Measurements from ENCODE around the gene CCDC137. TPM values are rescaled to one million over a fixed set of nuclear protein-coding genes. Genes with fewer than 3 reads are reported as not detected.

Gene CCDC137
- total and polyA plus RNA-seq, 2 of the 13 experiments (the other 11 are each of a cell fraction or from before 2014, with no cell fraction given) = 14.6 to 39.1 TPM

DNA sequence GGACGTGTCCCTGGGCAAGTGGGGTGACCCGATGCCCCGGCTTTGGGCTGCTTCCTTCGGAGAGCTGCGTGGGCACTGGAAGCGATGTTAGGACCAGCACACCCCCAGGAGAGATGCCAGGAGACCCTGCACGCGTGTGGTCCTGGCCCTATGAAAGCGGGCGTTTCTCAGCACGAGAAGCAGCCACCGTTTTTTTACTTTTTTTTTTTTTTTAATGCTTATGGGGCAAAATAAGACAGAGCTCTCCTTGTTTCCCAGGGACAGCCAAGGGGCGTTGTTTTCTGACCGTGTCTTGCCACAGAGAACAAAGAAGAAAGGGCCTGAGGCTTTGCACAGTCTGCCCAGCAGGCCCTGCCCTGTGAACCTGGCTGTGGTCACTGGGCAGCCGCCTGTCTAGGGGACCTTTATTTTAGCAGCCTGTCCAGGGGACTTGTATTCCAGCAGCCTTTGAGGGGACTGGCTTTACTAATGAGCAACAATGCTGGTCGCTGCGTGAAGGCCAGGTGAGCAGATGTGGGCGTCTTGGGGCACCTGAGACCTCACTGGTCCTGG lies 46.5 kb downstream of the CCDC137 start:
- POLR2A ChIA-PET = interaction anchor here (0.6 to 6.3 kb wide), 18 partner anchors 10 to 325 kb away, joined by 3 to 143 read pairs (median 9); partner anchors contain the start of genes ARL16, CCDC137, DCXR and HGS
- no peak for TF ChIP-seq GATAD2A (CRISPR knock-in tag; IDR thresholded peaks at IDR 0.05)
- TF ChIP-seq ZNF652 (CRISPR knock-in tag; IDR thresholded peaks at IDR 0.05; ENCODE audit: borderline replicate concordance, low read depth) = no peak
- TF ChIP-seq, protein P1, sequence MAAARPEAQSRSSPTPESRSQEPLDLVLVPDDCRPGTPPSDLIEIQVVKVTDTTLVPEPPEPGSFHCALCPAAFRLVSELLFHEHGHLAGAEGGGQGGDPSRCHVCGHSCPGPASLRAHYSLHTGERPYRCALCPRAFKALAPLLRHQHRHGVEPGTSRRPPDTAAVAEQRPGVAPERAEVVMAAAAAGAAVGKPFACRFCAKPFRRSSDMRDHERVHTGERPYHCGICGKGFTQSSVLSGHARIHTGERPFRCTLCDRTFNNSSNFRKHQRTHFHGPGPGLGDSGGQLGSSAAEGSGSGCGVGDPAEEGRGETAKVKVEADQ (CRISPR knock-in tag; IDR thresholded peaks at IDR 0.05; ENCODE audit: borderline replicate concordance) = peak; percentile 7; the same call in 1 of the 2 replicates
- TF ChIP-seq ZNF773 (CRISPR knock-in tag; IDR thresholded peaks at IDR 0.05; ENCODE audit: borderline replicate concordance) = no peak
- TF ChIP-seq ZBTB1 (CRISPR knock-in tag; IDR thresholded peaks at IDR 0.05; ENCODE audit: borderline replicate concordance) = no peak
- 0 out of 2 replicates have a peak, but pooled peaks have one; percentile 6 for TF ChIP-seq ZNF567 (CRISPR knock-in tag; IDR thresholded peaks at IDR 0.05; ENCODE audit: borderline replicate concordance)
- TF ChIP-seq ZNF430 (CRISPR knock-in tag; IDR thresholded peaks at IDR 0.05) = no peak
- TF ChIP-seq, protein P2, sequence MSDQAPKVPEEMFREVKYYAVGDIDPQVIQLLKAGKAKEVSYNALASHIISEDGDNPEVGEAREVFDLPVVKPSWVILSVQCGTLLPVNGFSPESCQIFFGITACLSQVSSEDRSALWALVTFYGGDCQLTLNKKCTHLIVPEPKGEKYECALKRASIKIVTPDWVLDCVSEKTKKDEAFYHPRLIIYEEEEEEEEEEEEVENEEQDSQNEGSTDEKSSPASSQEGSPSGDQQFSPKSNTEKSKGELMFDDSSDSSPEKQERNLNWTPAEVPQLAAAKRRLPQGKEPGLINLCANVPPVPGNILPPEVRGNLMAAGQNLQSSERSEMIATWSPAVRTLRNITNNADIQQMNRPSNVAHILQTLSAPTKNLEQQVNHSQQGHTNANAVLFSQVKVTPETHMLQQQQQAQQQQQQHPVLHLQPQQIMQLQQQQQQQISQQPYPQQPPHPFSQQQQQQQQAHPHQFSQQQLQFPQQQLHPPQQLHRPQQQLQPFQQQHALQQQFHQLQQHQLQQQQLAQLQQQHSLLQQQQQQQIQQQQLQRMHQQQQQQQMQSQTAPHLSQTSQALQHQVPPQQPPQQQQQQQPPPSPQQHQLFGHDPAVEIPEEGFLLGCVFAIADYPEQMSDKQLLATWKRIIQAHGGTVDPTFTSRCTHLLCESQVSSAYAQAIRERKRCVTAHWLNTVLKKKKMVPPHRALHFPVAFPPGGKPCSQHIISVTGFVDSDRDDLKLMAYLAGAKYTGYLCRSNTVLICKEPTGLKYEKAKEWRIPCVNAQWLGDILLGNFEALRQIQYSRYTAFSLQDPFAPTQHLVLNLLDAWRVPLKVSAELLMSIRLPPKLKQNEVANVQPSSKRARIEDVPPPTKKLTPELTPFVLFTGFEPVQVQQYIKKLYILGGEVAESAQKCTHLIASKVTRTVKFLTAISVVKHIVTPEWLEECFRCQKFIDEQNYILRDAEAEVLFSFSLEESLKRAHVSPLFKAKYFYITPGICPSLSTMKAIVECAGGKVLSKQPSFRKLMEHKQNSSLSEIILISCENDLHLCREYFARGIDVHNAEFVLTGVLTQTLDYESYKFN (CRISPR knock-in tag; conservative IDR thresholded peaks at IDR 0.05) = no peak
- TF ChIP-seq ZNF552 (CRISPR knock-in tag; IDR thresholded peaks at IDR 0.05; ENCODE audit: borderline replicate concordance) = no peak
- peak; percentile 99; the same call in 1 of the 2 replicates for TF ChIP-seq MYNN (CRISPR knock-in tag; IDR thresholded peaks at IDR 0.05; ENCODE audit: low read depth)
- TF ChIP-seq, protein P3, sequence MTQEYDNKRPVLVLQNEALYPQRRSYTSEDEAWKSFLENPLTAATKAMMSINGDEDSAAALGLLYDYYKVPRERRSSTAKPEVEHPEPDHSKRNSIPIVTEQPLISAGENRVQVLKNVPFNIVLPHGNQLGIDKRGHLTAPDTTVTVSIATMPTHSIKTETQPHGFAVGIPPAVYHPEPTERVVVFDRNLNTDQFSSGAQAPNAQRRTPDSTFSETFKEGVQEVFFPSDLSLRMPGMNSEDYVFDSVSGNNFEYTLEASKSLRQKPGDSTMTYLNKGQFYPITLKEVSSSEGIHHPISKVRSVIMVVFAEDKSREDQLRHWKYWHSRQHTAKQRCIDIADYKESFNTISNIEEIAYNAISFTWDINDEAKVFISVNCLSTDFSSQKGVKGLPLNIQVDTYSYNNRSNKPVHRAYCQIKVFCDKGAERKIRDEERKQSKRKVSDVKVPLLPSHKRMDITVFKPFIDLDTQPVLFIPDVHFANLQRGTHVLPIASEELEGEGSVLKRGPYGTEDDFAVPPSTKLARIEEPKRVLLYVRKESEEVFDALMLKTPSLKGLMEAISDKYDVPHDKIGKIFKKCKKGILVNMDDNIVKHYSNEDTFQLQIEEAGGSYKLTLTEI (CRISPR knock-in tag; conservative IDR thresholded peaks at IDR 0.05) = no peak
- TF ChIP-seq ZNF44 (CRISPR knock-in tag; IDR thresholded peaks at IDR 0.05) = 0 out of 2 replicates have a peak, but pooled peaks have one; percentile 67
- no peak for TF ChIP-seq ZNF263 (CRISPR knock-in tag; IDR thresholded peaks at IDR 0.05)
- TF ChIP-seq, protein P4, sequence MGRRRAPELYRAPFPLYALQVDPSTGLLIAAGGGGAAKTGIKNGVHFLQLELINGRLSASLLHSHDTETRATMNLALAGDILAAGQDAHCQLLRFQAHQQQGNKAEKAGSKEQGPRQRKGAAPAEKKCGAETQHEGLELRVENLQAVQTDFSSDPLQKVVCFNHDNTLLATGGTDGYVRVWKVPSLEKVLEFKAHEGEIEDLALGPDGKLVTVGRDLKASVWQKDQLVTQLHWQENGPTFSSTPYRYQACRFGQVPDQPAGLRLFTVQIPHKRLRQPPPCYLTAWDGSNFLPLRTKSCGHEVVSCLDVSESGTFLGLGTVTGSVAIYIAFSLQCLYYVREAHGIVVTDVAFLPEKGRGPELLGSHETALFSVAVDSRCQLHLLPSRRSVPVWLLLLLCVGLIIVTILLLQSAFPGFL (CRISPR knock-in tag; IDR thresholded peaks at IDR 0.05) = no peak
- TF ChIP-seq EEA1 (CRISPR knock-in tag; IDR thresholded peaks at IDR 0.05; ENCODE audit: borderline replicate concordance) = no peak
- TF ChIP-seq ZSCAN9 (CRISPR knock-in tag; IDR thresholded peaks at IDR 0.05; ENCODE audit: borderline replicate concordance) = no peak
- 0 out of 2 replicates have a peak, but pooled peaks have one; percentile 3 for TF ChIP-seq CHD2 (IDR thresholded peaks at IDR 0.05; ENCODE audit: low read depth, low read length)
- TF ChIP-seq TCF7 (IDR thresholded peaks at IDR 0.05; ENCODE audit: low read depth) = 0 out of 2 replicates have a peak, but pooled peaks have one; percentile 4

More for the DNA sequence above, 46.5 kb downstream of the CCDC137 start:
- H3K9me3 ChIP-seq (ENCODE audit: low read length) = no peaks in the 10 kb centered on the region
- intact Hi-C loops (cut with micrococcal nuclease; ENCODE audit: unreplicated experiment) (no loop called here), in situ Hi-C loops (cut with HindIII; ENCODE audit: extremely low pct_ligation_motif_present, low pct_unique_long_range_greater_than_20kb) (no loop called here)
- H4K20me1 ChIP-seq (ENCODE audit: insufficient read depth, low read length) = no peaks in the 10 kb centered on the region
- peak overlapping the region; percentile 87 to 95 (median 92) for H3K4me3 ChIP-seq (replicated peaks in 1 of 3; ENCODE audit: insufficient read depth in 1 of 3, low read depth in 2 of 3, low read length in 3 of 3)
- whole genome bisulfite sequencing (ENCODE audit: low lambda C conversion rate) = under 1% methylated on average over 17 of the region's 18 CpGs
- peak overlapping the region; percentile 93 for H3K9ac ChIP-seq (ENCODE audit: insufficient read depth, low read depth, low read length)
- H3K4me1 ChIP-seq (ENCODE audit: insufficient read depth, low read length) = peaks cover 32% of the 10 kb centered on the region
- H3K36me3 ChIP-seq (replicated peaks in 1 of 2; ENCODE audit: control insufficient read depth in 1 of 2, insufficient read depth in 2 of 2, low read length in 2 of 2) = peaks cover 17 to 36% of the 10 kb centered on the region in 2 experiments
- CTCF ChIA-PET (ENCODE audit: low intra/inter-chr PET ratio, low total read pairs) = interaction anchor here (0.6 kb wide), 1 partner anchor 154 kb away, joined by 3 read pairs; no protein-coding TSS in a partner anchor
- H3K4me2 ChIP-seq (ENCODE audit: low read depth, low read length) = peak overlapping the region; percentile 96
- H3K27ac ChIP-seq (ENCODE audit: extremely low read length, insufficient read depth, low read length) = peak overlapping the region; percentile 93
- no peaks in the 10 kb centered on the region; a peak in 1 of 5 replicates for H3K27me3 ChIP-seq (ENCODE audit: control insufficient read depth in 1 of 2, insufficient read depth in 2 of 2, low read length in 2 of 2)
- DNase-seq (ENCODE audit: low spot score) (peak; percentile 68), ATAC-seq (peak; percentile 20), FAIRE-seq (no peak)
- peaks cover 31% of the 10 kb centered on the region for H3K79me2 ChIP-seq (ENCODE audit: insufficient read depth, low read length)
- no peak overlapping the region for H2AFZ ChIP-seq (ENCODE audit: low read length)
- BruUV-seq (replicated peaks) = no TSS peak
